GM12892 (cell line): ENCODE results near the gene MED14.

Experiments
- DNase-seq: peaks from one replicate; pipeline ENCODE4 v3.0.0; 2011; ENCODE audit not compliant: insufficient read length
- FAIRE-seq: peaks from 2 replicates; lab custom pipeline; 2011; peaks lifted over from hg19 to GRCh38; lab: Jason Lieb, UNC
- POLR2A ChIP-seq: IDR thresholded peaks from 2 replicates; pipeline ENCODE4 v1.6.1; 2011; ENCODE audit warnings: low read depth, low read length, control low read depth
- POLR2AphosphoS5 ChIP-seq: IDR thresholded peaks from 2 replicates; pipeline ENCODE4 v1.6.1; 2011; ENCODE audit warnings: low read depth, low read length, control low read depth
- TAF1 ChIP-seq: IDR thresholded peaks from 2 replicates; pipeline ENCODE4 v1.6.1; 2011; ENCODE audit warnings: low read depth, mild to moderate bottlenecking, control low read depth, low read length, borderline replicate concordance

Gene MED14

GRCh38 chrX:40688929-40689328, 46.4 kb downstream of the MED14 start:
- DNase-seq (no peak), FAIRE-seq (no peak)
- TF ChIP-seq POLR2AphosphoS5: no peak
- TF ChIP-seq POLR2A: no peak
- TF ChIP-seq TAF1: no peak

- DNase-seq (no peak), FAIRE-seq (no peak)
- no peak for TF ChIP-seq POLR2AphosphoS5
- TF ChIP-seq POLR2A: no peak
- TF ChIP-seq TAF1: no peak
Measured at GRCh38 chrX:40687169-40687568, 48.2 kb downstream of the MED14 start.

- DNase-seq (no peak), FAIRE-seq (peak; percentile 77)
- TF ChIP-seq POLR2AphosphoS5 (no peak), TAF1 (no peak), POLR2A (no peak)
Measured at GRCh38 chrX:40685362-40685918, 49.9 kb downstream of the MED14 start.

- no peak for FAIRE-seq
- no peak for TF ChIP-seq POLR2A
- no peak for TF ChIP-seq TAF1
- no peak for TF ChIP-seq POLR2AphosphoS5
Measured at GRCh38 chrX:40684092-40684491, 51.2 kb downstream of the MED14 start.

GRCh38 chrX:40683245-40683644, 52.1 kb downstream of the MED14 start:
- DNase-seq: no peak
- TF ChIP-seq POLR2A: no peak
- TF ChIP-seq TAF1: no peak
- no peak for TF ChIP-seq POLR2AphosphoS5
- no peak for FAIRE-seq

More at GRCh38 chrX:40684092-40684491, 51.2 kb downstream of the MED14 start:
- DNase-seq: no peak

GRCh38 chrX:40671126-40671525, 64.2 kb downstream of the MED14 start:
- FAIRE-seq: no peak
- no peak for DNase-seq
- TF ChIP-seq POLR2A: no peak

- DNase-seq (no peak), FAIRE-seq (no peak)
- no peak for TF ChIP-seq POLR2AphosphoS5
- TF ChIP-seq POLR2A: no peak
- no peak for TF ChIP-seq TAF1
Measured at GRCh38 chrX:40663880-40664630, 71.3 kb downstream of the MED14 start.

- FAIRE-seq (peak; percentile 78), DNase-seq (no peak)
- no peak for TF ChIP-seq TAF1
- no peak for TF ChIP-seq POLR2AphosphoS5
- TF ChIP-seq POLR2A: no peak
Measured at GRCh38 chrX:40663078-40663740, 72.1 kb downstream of the MED14 start.

GRCh38 chrX:40661489-40661888, 73.9 kb downstream of the MED14 start:
- no peak for TF ChIP-seq TAF1
- no peak for TF ChIP-seq POLR2A
- TF ChIP-seq POLR2AphosphoS5: no peak
- no peak for FAIRE-seq

GRCh38 chrX:40660381-40660780, 75.0 kb downstream of the MED14 start:
- DNase-seq (no peak), FAIRE-seq (no peak)
- no peak for TF ChIP-seq POLR2A
- no peak for TF ChIP-seq TAF1
- no peak for TF ChIP-seq POLR2AphosphoS5

More at GRCh38 chrX:40661489-40661888, 73.9 kb downstream of the MED14 start:
- DNase-seq: no peak

GRCh38 chrX:40653535-40653934, 81.8 kb downstream of the MED14 start:
- DNase-seq (no peak), FAIRE-seq (no peak)

More at GRCh38 chrX:40653535-40653934, 81.8 kb downstream of the MED14 start:
- no peak for TF ChIP-seq TAF1
- TF ChIP-seq POLR2A: no peak
- TF ChIP-seq POLR2AphosphoS5: no peak
